Stimulated activated CD4-positive, alpha-beta T cell treated with anti-CD3 and anti-CD28 coated beads, Interleukin-15, amount 100 ng/mL, for 24 hours (primary cell): Measurements from ENCODE around the gene PDLIM4.
A peak's percentile ranks its signal among the peaks of the same experiment; 100 is the strongest.

Source experiments
- DNase-seq: peaks from one replicate; pipeline ENCODE4 v3.0.0-alpha.2; 2020

PDLIM4 gene

GRCh38 chr5:132268769-132269551 is 11.5 kb downstream of the PDLIM4 start:
- DNase-seq = no peak

- no peak for DNase-seq
Measured at GRCh38 chr5:132269635-132270334, 12.3 kb downstream of the PDLIM4 start.

GRCh38 chr5:132270335-132270665 is 12.8 kb downstream of the PDLIM4 start:
- DNase-seq = no peak

DNA sequence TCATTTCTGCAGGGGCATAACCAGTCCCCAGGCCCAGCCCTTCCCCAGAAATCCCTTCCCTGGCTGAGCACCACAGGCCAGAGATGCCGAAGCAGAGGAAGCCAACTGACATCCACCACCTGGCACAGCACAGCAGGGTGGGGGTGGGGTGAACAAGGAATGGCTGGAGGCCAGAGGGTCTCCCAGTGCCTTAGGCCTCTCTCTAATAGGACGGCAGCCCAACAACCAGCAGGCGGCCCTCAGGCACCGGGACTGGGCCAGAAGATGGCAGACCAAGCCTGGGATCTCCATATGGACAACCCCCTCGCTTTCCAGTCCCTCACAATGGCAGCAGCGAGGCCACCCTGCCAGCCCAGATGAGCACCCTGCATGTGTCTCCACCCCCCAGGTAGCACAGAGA is 13.2 kb downstream of the PDLIM4 start:
- no peak for DNase-seq

GRCh38 chr5:132271251-132272246 is 14.1 kb downstream of the PDLIM4 start:
- DNase-seq = no peak

- DNase-seq = peak; percentile 81
Measured at GRCh38 chr5:132272311-132273210, 15.1 kb downstream of the PDLIM4 start.

DNA sequence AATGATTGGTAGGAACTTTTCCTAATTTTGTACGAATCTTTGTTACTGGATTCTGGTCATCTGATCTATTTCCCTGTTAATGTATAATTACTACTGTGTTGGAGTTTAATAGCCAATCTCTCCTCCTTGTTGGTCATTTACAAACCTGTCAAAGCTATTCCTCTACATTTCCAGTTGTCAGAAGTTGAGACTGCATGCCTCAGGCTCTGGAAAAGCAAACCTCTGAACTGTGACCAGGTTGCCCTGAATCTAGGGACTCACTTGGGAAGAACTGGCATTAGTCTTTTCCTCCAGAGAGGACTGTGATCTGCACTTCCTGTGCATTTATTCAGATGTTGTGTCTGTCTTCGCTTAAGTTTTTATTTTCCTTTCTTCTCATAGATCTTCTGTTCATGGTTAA is 16.1 kb downstream of the PDLIM4 start:
- DNase-seq = no peak

GRCh38 chr5:132274050-132274792 is 16.7 kb downstream of the PDLIM4 start:
- no peak for DNase-seq

- no peak for DNase-seq
Measured at GRCh38 chr5:132275367-132276220, 18.1 kb downstream of the PDLIM4 start.

DNA sequence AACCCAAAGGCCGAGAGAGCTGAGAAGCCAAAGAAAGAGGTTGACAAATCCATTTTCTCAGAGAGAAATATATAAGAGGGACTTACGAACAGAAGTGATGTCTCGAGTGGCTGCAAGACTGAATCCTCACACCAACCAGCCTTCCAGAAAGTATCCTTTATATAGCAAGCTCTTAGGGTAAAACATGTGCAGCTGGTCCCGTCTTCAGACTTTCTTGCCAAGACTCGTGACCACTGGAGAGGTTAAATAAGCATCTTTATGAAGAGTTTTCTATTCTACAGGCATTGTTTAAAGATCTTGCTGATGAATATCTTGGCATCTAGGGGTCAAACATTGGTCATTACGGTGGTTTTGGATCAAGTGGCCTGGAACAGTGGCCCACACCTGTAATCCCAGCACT is 19.8 kb downstream of the PDLIM4 start:
- DNase-seq = no peak

GRCh38 chr5:132277971-132278853 is 20.7 kb downstream of the PDLIM4 start:
- DNase-seq = no peak

GRCh38 chr5:132279801-132280200 is 22.3 kb downstream of the PDLIM4 start:
- DNase-seq = no peak

DNA sequence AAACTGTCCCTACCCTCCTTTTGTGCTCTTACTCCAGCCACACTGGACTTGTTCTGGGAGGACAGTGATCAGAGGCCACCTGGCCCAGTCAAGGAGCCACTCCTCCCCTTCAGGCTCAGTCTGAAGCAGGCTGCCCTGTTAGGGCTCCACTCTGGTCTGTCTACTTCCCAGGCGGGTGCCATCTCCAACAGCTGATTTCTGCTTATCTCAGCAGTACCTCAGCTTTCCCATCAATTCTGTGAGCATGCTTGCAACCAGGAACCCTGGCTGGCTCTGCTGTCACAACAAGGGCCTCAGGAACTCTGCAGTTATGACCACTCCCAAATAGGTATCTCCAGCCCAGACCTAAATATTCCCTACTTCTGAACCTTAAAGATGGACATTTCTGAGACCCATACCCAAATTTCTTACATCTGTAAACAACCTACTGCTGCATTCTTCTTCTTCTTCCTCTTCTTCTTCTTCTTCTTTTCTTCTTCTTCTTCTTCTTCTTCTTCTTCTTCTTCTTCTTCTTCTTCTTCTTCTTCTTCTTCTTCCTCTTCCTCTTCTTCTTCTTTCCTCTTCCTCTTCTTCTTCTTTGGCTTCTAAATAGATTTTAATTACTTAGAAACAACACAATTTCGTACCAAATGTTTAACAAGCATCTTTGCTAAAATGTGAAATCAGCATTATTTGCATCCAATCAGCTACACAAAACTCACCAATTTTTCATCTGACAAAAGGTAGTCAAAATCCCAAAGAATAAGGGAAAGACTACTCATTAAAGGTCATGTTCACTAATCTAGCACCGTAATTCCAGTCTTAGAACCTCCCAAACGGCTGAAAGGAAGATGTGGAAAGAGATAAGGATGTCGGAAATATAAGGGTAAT is 23.1 kb downstream of the PDLIM4 start:
- no peak for DNase-seq

DNA sequence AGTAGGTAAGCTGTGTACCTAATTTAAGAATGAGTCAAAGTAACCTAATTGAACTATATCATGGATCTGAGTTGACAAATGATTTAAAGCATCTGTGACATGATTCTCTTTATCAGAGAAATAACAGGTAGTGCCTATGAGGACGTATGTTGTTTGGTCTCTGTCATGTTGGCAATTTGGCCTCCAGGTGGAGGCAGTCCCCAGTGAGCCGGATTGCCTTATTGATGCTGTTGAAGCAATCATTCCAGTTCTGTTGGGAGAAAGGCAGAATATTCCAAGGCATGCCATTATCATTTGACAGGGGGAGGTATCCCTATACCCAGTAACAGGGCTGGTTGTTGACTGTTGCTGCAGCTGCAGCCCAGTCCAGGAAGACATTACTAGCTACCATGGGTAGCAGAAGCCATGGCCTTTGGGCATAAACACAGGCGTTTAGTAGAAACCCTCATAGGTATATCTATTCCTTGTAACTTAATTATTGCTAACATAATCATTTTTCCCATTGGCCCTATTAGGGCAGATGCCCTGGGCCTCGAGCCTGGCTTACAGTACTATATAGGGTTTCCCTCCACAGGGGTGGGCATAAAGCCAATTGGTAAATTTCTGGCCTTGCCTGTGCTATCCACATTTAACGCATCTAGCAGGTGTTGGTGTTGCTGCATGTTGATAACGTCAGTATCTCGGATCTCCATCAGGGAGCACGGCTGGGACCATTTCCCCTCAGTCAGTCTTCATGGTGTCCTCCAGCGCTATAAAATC is 24.5 kb downstream of the PDLIM4 start:
- no peak for DNase-seq

- no peak for DNase-seq
Measured at GRCh38 chr5:132283423-132284043, 26.0 kb downstream of the PDLIM4 start.

GRCh38 chr5:132289097-132289496 is 31.6 kb downstream of the PDLIM4 start:
- DNase-seq = no peak

DNA sequence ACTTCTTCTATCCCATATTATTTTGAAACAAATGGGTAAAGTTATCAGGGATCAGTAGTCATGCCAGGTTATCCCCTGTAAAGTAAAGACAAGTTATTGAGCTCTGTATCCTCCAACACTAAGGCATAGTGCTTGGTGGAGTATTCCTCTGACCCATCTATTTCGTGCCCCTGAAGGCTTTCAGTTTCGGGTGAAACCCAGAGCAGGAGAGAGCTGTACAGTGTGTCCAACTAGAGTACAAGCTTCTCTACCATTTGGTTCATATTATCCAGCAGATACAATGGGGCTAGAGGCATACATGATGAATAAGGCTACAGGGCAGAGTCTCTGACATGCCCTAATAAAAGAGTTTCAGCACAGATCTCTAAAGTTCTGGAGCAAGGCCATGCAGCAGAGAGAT is 33.5 kb downstream of the PDLIM4 start:
- DNase-seq = no peak
